H1 (cell line): Measurements from ENCODE around the gene DOK3. TPM values are rescaled to one million over a fixed set of nuclear protein-coding genes. Genes with fewer than 3 reads are reported as not detected.

Experiments
- CTCF ChIA-PET: fragments of 300-600 bp; sonication (Branson Sonifier 250); formaldehyde crosslinking; loops from one replicate; lab custom pipeline; 2021; ENCODE audit not compliant: partially characterized antibody; lab: Charles Lee
- POLR2A ChIA-PET: fragments of 300-600 bp; sonication (Branson Sonifier 250); formaldehyde crosslinking; loops from one replicate; lab custom pipeline; 2021; ENCODE audit warnings: inconsistent platforms; ENCODE audit not compliant: partially characterized antibody; lab: Charles Lee
- DNase-seq, 2 experiments: peaks; one replicate each; pipeline versions ENCODE4 v3.0.0 to v3.0.0-alpha.2; 2010 to 2022; ENCODE audit warnings: low spot score in 2 of 2, low read depth in 1 of 2, mixed read lengths in 1 of 2
- FAIRE-seq: peaks from 2 replicates; lab custom pipeline; 2011; peaks lifted over from hg19 to GRCh38; lab: Jason Lieb, UNC
- H2AFZ ChIP-seq: 2 replicates; pipeline ENCODE4 v1.8.1; 2012; ENCODE audit warnings: low read length, inconsistent platforms
- H2AK5ac ChIP-seq: 2 replicates; pipeline ENCODE4 v1.6.1; 2013; ENCODE audit warnings: low read depth, low read length
- H2BK120ac ChIP-seq: replicated peaks from 2 replicates; pipeline ENCODE3; 2013; ENCODE audit warnings: low read depth, low read length, inconsistent platforms
- H2BK12ac ChIP-seq: 2 replicates; pipeline ENCODE4 v1.6.1; 2013; ENCODE audit warnings: low read depth, low read length
- H2BK15ac ChIP-seq: 2 replicates; pipeline ENCODE4 v1.6.1; 2013; ENCODE audit warnings: low read length
- H2BK20ac ChIP-seq: 2 replicates; pipeline ENCODE4 v1.6.1; 2013; ENCODE audit warnings: low read length
- H2BK5ac ChIP-seq: 2 replicates; pipeline ENCODE4 v1.6.1; 2013; ENCODE audit warnings: low read depth, low read length
- H3K14ac ChIP-seq: 2 replicates; pipeline ENCODE4 v1.6.1; 2013; ENCODE audit warnings: inconsistent platforms; ENCODE audit not compliant: insufficient read length
- H3K18ac ChIP-seq: 2 replicates; pipeline ENCODE4 v1.6.1; 2013; ENCODE audit warnings: low read length; ENCODE audit errors: extremely low read depth
- H3K23ac ChIP-seq: 2 replicates; pipeline ENCODE4 v1.6.1; 2013; ENCODE audit warnings: inconsistent platforms; ENCODE audit not compliant: insufficient read length
- H3K23me2 ChIP-seq: 2 replicates; pipeline ENCODE4 v1.6.1; 2013; ENCODE audit warnings: low read depth, low read length
- H3K27ac ChIP-seq: 2 replicates; pipeline ENCODE4 v1.6.1; 2011; ENCODE audit warnings: low read depth, low read length, inconsistent platforms
- H3K27me3 ChIP-seq, 4 experiments: replicated peaks in 1 of 4; 1 replicate in 1 of 4; 2 replicates in 3 of 4; pipeline versions ENCODE4 v1.6.1 to v1.8.1; 2011 to 2013; ENCODE audit warnings: low read length in 3 of 4, mild to moderate bottlenecking in 3 of 4, inconsistent platforms in 2 of 4, mixed read lengths in 2 of 4, moderate library complexity in 1 of 4; ENCODE audit not compliant: control insufficient read depth in 3 of 4, insufficient read depth in 3 of 4; ENCODE audit errors: extremely low read depth in 1 of 4
- H3K36me3 ChIP-seq, 4 experiments: 2 replicates each; pipeline versions ENCODE4 v1.6.1 to v1.8.1; 2011 to 2013; ENCODE audit warnings: mild to moderate bottlenecking in 4 of 4, low read length in 3 of 4, moderate library complexity in 2 of 4, control low read depth in 1 of 4, inconsistent platforms in 1 of 4; ENCODE audit not compliant: insufficient read depth in 4 of 4, control insufficient read depth in 2 of 4
- H3K4ac ChIP-seq: replicated peaks from 2 replicates; pipeline ENCODE3; 2013; ENCODE audit warnings: low read length, low read depth, mixed read lengths, inconsistent platforms; ENCODE audit not compliant: insufficient read length
- H3K4me1 ChIP-seq, 4 experiments: replicated peaks in 1 of 4; 1 replicate in 1 of 4; 2 replicates in 3 of 4; pipeline versions ENCODE4 v1.6.1 to v1.8.1; 2011 to 2013; ENCODE audit warnings: low read length in 3 of 4, inconsistent platforms in 2 of 4, mixed read lengths in 1 of 4; ENCODE audit not compliant: insufficient read depth in 4 of 4, control insufficient read depth in 3 of 4
- H3K4me2 ChIP-seq, 2 experiments: 2 replicates each; pipeline versions ENCODE4 v1.6.1 to v1.8.1; 2011 to 2013; ENCODE audit warnings: low read depth in 2 of 2, low read length in 2 of 2, control low read depth in 1 of 2, inconsistent platforms in 1 of 2, mild to moderate bottlenecking in 1 of 2; ENCODE audit not compliant: insufficient read depth in 1 of 2
- H3K4me3 ChIP-seq, 4 experiments: fragments of 200-600, 300-600 bp in 1 of 4; sonication (generic), shearing (Covaris generic), sonication (Bioruptor Twin) in 1 of 4; 2 replicates each; pipeline versions ENCODE4 v1.5.1 to v1.8.1; 2011 to 2016; ENCODE audit warnings: low read length in 4 of 4, low read depth in 3 of 4, control low read depth in 2 of 4, inconsistent platforms in 2 of 4, mild to moderate bottlenecking in 2 of 4, mixed read lengths in 1 of 4, moderate library complexity in 1 of 4; ENCODE audit not compliant: insufficient read depth in 2 of 4; ENCODE audit errors: extremely low read depth in 1 of 4
- H3K56ac ChIP-seq: replicated peaks from 2 replicates; pipeline ENCODE3; 2013; ENCODE audit warnings: low read depth, mild to moderate bottlenecking, mixed read lengths, low read length, inconsistent platforms; ENCODE audit not compliant: insufficient read length
- H3K79me1 ChIP-seq: 2 replicates; pipeline ENCODE4 v1.6.1; 2013; ENCODE audit warnings: low read depth, low read length, control low read depth
- H3K79me2 ChIP-seq, 2 experiments: 2 replicates each; pipeline versions ENCODE4 v1.6.1 to v1.8.1; 2012 to 2013; ENCODE audit warnings: low read length in 2 of 2, mild to moderate bottlenecking in 2 of 2, inconsistent platforms in 1 of 2; ENCODE audit not compliant: insufficient read depth in 2 of 2, control insufficient read depth in 1 of 2
- H3K9ac ChIP-seq, 4 experiments: replicated peaks in 1 of 4; 1 replicate in 1 of 4; 2 replicates in 3 of 4; pipeline versions ENCODE4 v1.6.1 to v1.8.1; 2011 to 2013; ENCODE audit warnings: low read depth in 3 of 4, low read length in 3 of 4, control low read depth in 2 of 4, mild to moderate bottlenecking in 2 of 4, moderate library complexity in 2 of 4, inconsistent platforms in 1 of 4; ENCODE audit errors: extremely low read depth in 1 of 4
- H3K9me3 ChIP-seq, 2 experiments: 2 replicates each; pipeline versions ENCODE4 v1.6.1 to v1.8.1; 2012 to 2013; ENCODE audit warnings: mild to moderate bottlenecking in 2 of 2, moderate library complexity in 2 of 2, control low read depth in 1 of 2, inconsistent platforms in 1 of 2, low read depth in 1 of 2, low read length in 1 of 2, mixed read lengths in 1 of 2; ENCODE audit not compliant: insufficient read depth in 2 of 2
- H4K20me1 ChIP-seq, 2 experiments: replicated peaks in 1 of 2; 2 replicates each; pipeline versions ENCODE3 to v1.8.1; 2011 to 2013; ENCODE audit warnings: inconsistent platforms in 2 of 2, low read length in 2 of 2, mild to moderate bottlenecking in 1 of 2; ENCODE audit not compliant: insufficient read depth in 2 of 2, control insufficient read depth in 1 of 2
- H4K5ac ChIP-seq: 2 replicates; pipeline ENCODE4 v1.6.1; 2013; ENCODE audit warnings: low read length, low read depth, mixed read lengths, inconsistent platforms; ENCODE audit not compliant: insufficient read length
- H4K8ac ChIP-seq: 2 replicates; pipeline ENCODE4 v1.8.0; 2013; ENCODE audit warnings: mild to moderate bottlenecking, moderate library complexity, low read length, inconsistent platforms; ENCODE audit not compliant: insufficient read depth; ENCODE audit errors: extremely low read depth
- H4K91ac ChIP-seq: replicated peaks from 2 replicates; pipeline ENCODE3; 2013; ENCODE audit warnings: low read length, mixed read lengths, inconsistent platforms; ENCODE audit not compliant: insufficient read length
- BCL11A ChIP-seq, 2 experiments: IDR thresholded peaks; one replicate each; pipeline ENCODE4 v1.6.1; 2011; ENCODE audit warnings: low read depth in 2 of 2, low read length in 2 of 2, mild to moderate bottlenecking in 2 of 2
- BRCA1 ChIP-seq: IDR thresholded peaks from 2 replicates; pipeline ENCODE4 v1.6.1; 2012; ENCODE audit warnings: low read depth, low read length, improper control_type of control experiment
- CHD1 ChIP-seq: IDR thresholded peaks from 2 replicates; pipeline ENCODE4 v1.6.1; 2012; ENCODE audit warnings: low read depth, low read length, improper control_type of control experiment
- EZH2 ChIP-seq: fragments of 200-600 bp; sonication (generic); IDR thresholded peaks from 2 replicates; pipeline ENCODE4 v1.7.1; 2012; ENCODE audit warnings: low read depth, mild to moderate bottlenecking, moderate library complexity, low read length, inconsistent platforms; ENCODE audit not compliant: severe bottlenecking
- MAFK ChIP-seq: IDR thresholded peaks from 2 replicates; pipeline ENCODE4 v1.6.1; 2012; ENCODE audit warnings: low read depth, mild to moderate bottlenecking, improper control_type of control experiment, low read length
- POLR2A ChIP-seq, 2 experiments: IDR thresholded peaks; 1 replicate in 1 of 2; 2 replicates in 1 of 2; pipeline ENCODE4 v1.6.1; 2011; ENCODE audit warnings: low read depth in 2 of 2, low read length in 2 of 2, mild to moderate bottlenecking in 2 of 2; ENCODE audit errors: control extremely low read depth in 1 of 2
- POU5F1 ChIP-seq: IDR thresholded peaks from 2 replicates; pipeline ENCODE4 v1.6.1; 2011; ENCODE audit warnings: low read depth, mild to moderate bottlenecking, low read length, moderate library complexity
- RNF2 ChIP-seq: fragments of 200-900, 300-1000 bp; sonication (generic); IDR thresholded peaks from 2 replicates; pipeline ENCODE4 v1.7.1; 2016; ENCODE audit warnings: borderline replicate concordance, low read depth, mild to moderate bottlenecking, antibody characterized with exemption, low read length; ENCODE audit not compliant: poor library complexity, severe bottlenecking; ENCODE audit errors: missing control alignments
- RXRA ChIP-seq: IDR thresholded peaks from 2 replicates; pipeline ENCODE4 v1.6.1; 2011; ENCODE audit warnings: low read depth, mild to moderate bottlenecking, low read length, moderate library complexity; ENCODE audit not compliant: insufficient read depth
- SIRT6 ChIP-seq: IDR thresholded peaks from one replicate; pipeline ENCODE4 v1.7.1; 2012; ENCODE audit warnings: low read length, inconsistent platforms
- SIX5 ChIP-seq: IDR thresholded peaks from 2 replicates; pipeline ENCODE4 v1.6.1; 2011; ENCODE audit warnings: mild to moderate bottlenecking, low read depth, low read length
- TAF7 ChIP-seq: optimal IDR thresholded peaks from 2 replicates; pipeline ENCODE3; 2011; ENCODE audit warnings: low read depth, mild to moderate bottlenecking, inconsistent platforms, low read length, moderate library complexity, borderline replicate concordance
- WGBS, 2 experiments: shearing (Covaris generic) in 1 of 2; methylation state at CpG; one replicate each; pipeline versions ENCODE4 v1.1.6 to v1.1.7; 2013 to 2015; ENCODE audit warnings: low lambda C conversion rate in 2 of 2, mixed read lengths in 2 of 2, inconsistent platforms in 1 of 2, low coverage in 1 of 2, missing lambda C conversion rate in 1 of 2; ENCODE audit not compliant: insufficient replicate concordance in 2 of 2, insufficient coverage in 1 of 2, insufficient read length in 1 of 2; ENCODE audit errors: extremely low coverage in 1 of 2, missing lambda C conversion rate in 1 of 2; 5-methylcytosine and 5-hydroxymethylcytosine counted together
- polyA plus RNA-seq, 7 experiments: library from polyadenylated mRNA; depleted of rRNA in 3 of 7; stranded (reverse) in 5 of 7; unstranded in 2 of 7; fragments of >200 nt in 5 of 7; fragments of 200-250 nt in 2 of 7; gene quantifications; 1 replicate in 5 of 7; 2 replicates in 1 of 7; 4 replicates in 1 of 7; pipeline versions ENCODE4 v1.2.1 to v1.2.3, GENCODE V29; 2011 to 2013; ENCODE audit warnings: missing spikeins in 2 of 7, mixed read lengths in 2 of 7
- total RNA-seq: library from RNA; stranded (reverse); fragmentation: NEBNext Ultra II Directional; extraction: Animal tissue kit (Norgen Biotek cat#: 25700); gene quantifications from 2 replicates; pipeline ENCODE4 v1.2.1, GENCODE V29; 2021

DOK3 gene
- total and polyA plus RNA-seq, 2 of the 8 experiments (the other 6 are each of a cell fraction or from before 2014, with no cell fraction given), result 4.2 to 6.4 TPM

- DNase-seq (no peak), FAIRE-seq (no peak)
- Histone ChIP-seq H3K23ac (no peak overlapping the region), H4K20me1 (peaks cover 0 to 3% of the 10 kb centered on the region in 2 experiments), H3K9me3 (no peaks in the 10 kb centered on the region), H3K56ac (no peak overlapping the region), H3K14ac (no peak overlapping the region), H3K27ac (no peak overlapping the region), H3K23me2 (peaks cover 3% of the 10 kb centered on the region), H2BK5ac (no peak overlapping the region), H3K18ac (no peak overlapping the region), H3K4me3 (no peak overlapping the region), H4K91ac (no peak overlapping the region), H2BK120ac (no peak overlapping the region), H3K4me1 (peaks cover 0 to 18% (median 11%) of the 10 kb centered on the region in 4 experiments; a peak in 6 of 7 replicates), H2BK20ac (no peak overlapping the region), H3K4ac (no peak overlapping the region), H3K79me1 (peaks cover 2% of the 10 kb centered on the region; the same call in 1 of the 2 replicates), H2AK5ac (no peak overlapping the region), H3K9ac (no peak overlapping the region; a peak in 1 of 7 replicates), H3K36me3 (no peaks in the 10 kb centered on the region; a peak in 1 of 8 replicates), H3K79me2 (no peaks in the 10 kb centered on the region), H4K8ac (no peak overlapping the region), H3K4me2 (no peak overlapping the region), H4K5ac (no peak overlapping the region), H2AFZ (no peak overlapping the region), H2BK12ac (no peak overlapping the region), H2BK15ac (no peak overlapping the region), H3K27me3 (no peaks in the 10 kb centered on the region)
- ChIA-PET POLR2A (interaction anchor here (0.7 to 67.5 kb wide), 9 partner anchors 2 to 112 kb away, joined by 3 to 3349 read pairs (median 5); partner anchors contain the start of genes DBN1, DDX41, DOK3 and PDLIM7), CTCF (interaction anchor here (0.9 to 10.4 kb wide), 12 partner anchors 9 to 106 kb away, joined by 3 to 162 read pairs (median 6); partner anchors contain the start of gene PDLIM7)
- 88% methylated on average over 13 of the region's 13 CpGs; no CpG with 5 or more reads in 1 of the 2 experiments for WGBS, 2 experiments
- TF ChIP-seq MAFK (no peak), EZH2 (no peak), BRCA1 (no peak), RXRA (no peak), RNF2 (no peak), TAF7 (no peak), SIX5 (no peak), SIRT6 (no peak), POLR2A (IDR thresholded peaks at IDR 0.05; ENCODE audit: control extremely low read depth in 1 of 2, low read depth in 2 of 2, low read length in 2 of 2) (no peak; a peak in 1 of 3 replicates), BCL11A (IDR thresholded peaks at IDR 0.05; ENCODE audit: low read depth in 2 of 2, low read length in 2 of 2) (no peak), CHD1 (no peak), POU5F1 (no peak)
These were observed 31.7 kb downstream of the DOK3 start for GRCh38 chr5:177477701-177478477.
